ENCODE results near the gene GLG1. TPM values are rescaled to one million over a fixed set of nuclear protein-coding genes. Genes with fewer than 3 reads are reported as not detected.

Gene GLG1
- total RNA-seq, 1 donor from 2014 or later: 153 TPM

Other genes starting within 250 kb of the GLG1 start
- gene NPIPB15, start 230.8 kb downstream of the GLG1 start, total RNA-seq: 3.4 and 3.6 TPM in 2 replicates
- gene CLEC18B, start 185.6 kb downstream of the GLG1 start, total RNA-seq: 4.2 and 4.9 TPM in 2 replicates
- 32.2 and 34.3 TPM in 2 replicates for gene RFWD3, start 59.8 kb upstream of the GLG1 start, total RNA-seq
- 5.6 and 6.2 TPM in 2 replicates for gene MLKL, start 93.7 kb upstream of the GLG1 start, total RNA-seq
- 0.14 TPM in 1 of 2 replicates, not detected in the other for gene FA2H, start 167.7 kb upstream of the GLG1 start, total RNA-seq